ENCODE measurements around the gene SLC35E4. TPM values are rescaled to one million over a fixed set of nuclear protein-coding genes. Genes with fewer than 3 reads are reported as not detected.

Gene SLC35E4
- total RNA-seq, 1 experiment from 2014 or later = 5.5 TPM

- POLR2A ChIA-PET = no interaction called here
- ATAC-seq = no peak
- TF ChIP-seq POLR2AphosphoS5 (IDR thresholded peaks at IDR 0.05; ENCODE audit: low read depth, low read length) (no peak), REST (IDR thresholded peaks at IDR 0.05; ENCODE audit: insufficient read depth in 1 of 2, low read depth in 2 of 2, low read length in 1 of 2) (no peak)
- intact Hi-C loops (cut with micrococcal nuclease; ENCODE audit: unreplicated experiment) (no loop called here), in situ Hi-C loops (cut with HindIII; ENCODE audit: low pct_unique_long_range_greater_than_20kb, low sequenced_read_pairs) (no loop called here)
- Histone ChIP-seq H3K27ac (ENCODE audit: low read length) (no peak overlapping the region), H3K36me3 (ENCODE audit: control insufficient read depth, insufficient read depth, low read length) (no peaks in the 10 kb centered on the region), H3K27me3 (ENCODE audit: control insufficient read depth, insufficient read depth, low read length) (no peaks in the 10 kb centered on the region), H3K9me3 (ENCODE audit: control insufficient read depth, insufficient read depth, low read depth, low read length) (no peaks in the 10 kb centered on the region), H3K4me1 (ENCODE audit: control insufficient read depth, insufficient read depth, low read length) (no peaks in the 10 kb centered on the region), H3K4me3 (ENCODE audit: low read depth in 2 of 2, low read length in 2 of 2) (no peak overlapping the region)
- no peak for DNase-seq (ENCODE audit: low read depth, low spot score)
- no TSS peak for BruUV-seq (replicated peaks)
- CTCF ChIA-PET = interaction anchor here (0.6 kb wide), 1 partner anchor 276 kb away, joined by 4 read pairs; no protein-coding TSS in a partner anchor
Measured at GRCh38 chr22:30643055-30643875, 7.7 kb downstream of the SLC35E4 start.

GRCh38 chr22:30646518-30647160 lies 11.1 kb downstream of the SLC35E4 start:
- in situ Hi-C loops (cut with HindIII; ENCODE audit: low pct_unique_long_range_greater_than_20kb, low sequenced_read_pairs) = no loop called here
- Histone ChIP-seq H3K27ac (ENCODE audit: low read length) (no peak overlapping the region), H3K4me1 (ENCODE audit: control insufficient read depth, insufficient read depth, low read length) (no peaks in the 10 kb centered on the region), H3K4me3 (ENCODE audit: low read depth in 2 of 2, low read length in 2 of 2) (no peak overlapping the region), H3K36me3 (ENCODE audit: control insufficient read depth, insufficient read depth, low read length) (no peaks in the 10 kb centered on the region), H3K9me3 (ENCODE audit: control insufficient read depth, insufficient read depth, low read depth, low read length) (no peaks in the 10 kb centered on the region), H3K27me3 (ENCODE audit: control insufficient read depth, insufficient read depth, low read length) (no peaks in the 10 kb centered on the region)
- ATAC-seq (no peak), DNase-seq (ENCODE audit: low read depth, low spot score) (no peak)
- TF ChIP-seq TCF7L2 (IDR thresholded peaks at IDR 0.05; ENCODE audit: low read depth, low read length) (no peak), POLR2AphosphoS5 (IDR thresholded peaks at IDR 0.05; ENCODE audit: low read depth, low read length) (no peak), REST (IDR thresholded peaks at IDR 0.05; ENCODE audit: insufficient read depth in 1 of 2, low read depth in 2 of 2, low read length in 1 of 2) (no peak), SIN3A (IDR thresholded peaks at IDR 0.05; ENCODE audit: borderline replicate concordance, insufficient read depth, low read depth, low read length) (no peak), CTCF (IDR thresholded peaks at IDR 0.05) (no peak)
- no TSS peak for BruUV-seq (replicated peaks)
- CTCF ChIA-PET = no interaction called here
- intact Hi-C loops (cut with micrococcal nuclease; ENCODE audit: unreplicated experiment) = no loop called here
- POLR2A ChIA-PET = no interaction called here
